B cell (primary cell): ENCODE data around the gene AMACR. TPM values are rescaled to one million over a fixed set of nuclear protein-coding genes. Genes with fewer than 3 reads are reported as not detected.

ENCODE experiments used
- ATAC-seq: fragments of 200-7000 bp; cut with Tn5 transposase; one replicate; pipeline ENCODE4 v1.10.0; 2021; ENCODE audit warnings: low read depth, mild to moderate bottlenecking, moderate number of reproducible peaks, moderate library complexity
- CTCF ChIA-PET: fragments of 350-600 bp; sonication (Branson Sonifier 250); formaldehyde crosslinking; loops from one replicate; lab custom pipeline; 2021; ENCODE audit warnings: antibody characterized with exemption, inconsistent platforms; lab: Charles Lee
- POLR2A ChIA-PET: fragments of 350-600 bp; sonication (Branson Sonifier 250); formaldehyde crosslinking; loops from one replicate; lab custom pipeline; 2021; ENCODE audit warnings: antibody characterized with exemption; lab: Charles Lee
- DNase-seq: peaks from one replicate; pipeline ENCODE4 v3.0.0; 2013
- H2AFZ ChIP-seq: 2 replicates; pipeline ENCODE4 v1.6.1; 2012; ENCODE audit warnings: mild to moderate bottlenecking, low read depth, low read length; ENCODE audit not compliant: insufficient read depth, poor library complexity, severe bottlenecking
- H3K27ac ChIP-seq, 2 donors: 1 replicate in 1 of 2; 2 replicates in 1 of 2; pipeline ENCODE4 v1.5.1; 2012 to 2013; ENCODE audit warnings: low read length in 2 of 2, mild to moderate bottlenecking in 2 of 2, moderate library complexity in 1 of 2
- H3K27me3 ChIP-seq, 4 experiments: fragments of 200-600 bp in 1 of 4; sonication (generic) in 1 of 4; replicated peaks in 1 of 4; 1 replicate in 2 of 4; 2 replicates in 2 of 4; pipeline versions ENCODE4 v1.6.1 to v1.7.0; 2013 to 2016; ENCODE audit warnings: low read length in 3 of 4, mild to moderate bottlenecking in 2 of 4, mixed read lengths in 1 of 4, moderate library complexity in 1 of 4; ENCODE audit not compliant: insufficient read depth in 4 of 4, control insufficient read depth in 3 of 4; ENCODE audit errors: control extremely low read depth in 1 of 4
- H3K36me3 ChIP-seq, 2 experiments: replicated peaks in 1 of 2; 1 replicate in 1 of 2; 2 replicates in 1 of 2; pipeline versions ENCODE4 v1.6.1 to v1.7.1; 2013; ENCODE audit warnings: low read length in 1 of 2; ENCODE audit not compliant: insufficient read depth in 2 of 2, control insufficient read depth in 1 of 2; ENCODE audit errors: control extremely low read depth in 1 of 2, extremely low read depth in 1 of 2
- H3K4me1 ChIP-seq, 2 donors: fragments of 200-600 bp in 1 of 2; sonication (generic) in 1 of 2; 1 replicate in 1 of 2; 2 replicates in 1 of 2; pipeline versions ENCODE4 v1.5.1 to v1.6.1; 2013 to 2017; ENCODE audit warnings: low read length in 2 of 2; ENCODE audit not compliant: control insufficient read depth in 2 of 2, insufficient read depth in 2 of 2
- H3K4me2 ChIP-seq: replicated peaks from 2 replicates; pipeline ENCODE3; 2012; ENCODE audit warnings: mild to moderate bottlenecking, low read depth, low read length; ENCODE audit not compliant: poor library complexity, severe bottlenecking
- H3K4me3 ChIP-seq, 5 experiments: fragments of 200-600 bp in 1 of 5; sonication (generic) in 1 of 5; 1 replicate in 3 of 5; 2 replicates in 2 of 5; pipeline versions ENCODE4 v1.5.1 to v1.7.0; 2011 to 2016; ENCODE audit warnings: low read length in 4 of 5, mild to moderate bottlenecking in 4 of 5, low read depth in 2 of 5, control low read depth in 1 of 5, moderate library complexity in 1 of 5; ENCODE audit not compliant: insufficient read depth in 1 of 5; ENCODE audit errors: control extremely low read depth in 1 of 5, extremely low read depth in 1 of 5
- H3K79me2 ChIP-seq: fragments of 200-600 bp; sonication (generic); one replicate; pipeline ENCODE4 v1.6.0; 2016; ENCODE audit warnings: low read length; ENCODE audit not compliant: control insufficient read depth, insufficient read depth
- H3K9ac ChIP-seq: fragments of 200-600 bp; sonication (generic); 2 replicates; pipeline ENCODE4 v1.6.1; 2017; ENCODE audit warnings: mild to moderate bottlenecking, low read length, moderate library complexity
- H3K9me3 ChIP-seq, 3 donors: one replicate each; pipeline versions ENCODE4 v1.6.1 to v1.7.1; 2013; ENCODE audit warnings: low read length in 2 of 3; ENCODE audit not compliant: control insufficient read depth in 2 of 3, insufficient read depth in 1 of 3; ENCODE audit errors: control extremely low read depth in 1 of 3
- H4K20me1 ChIP-seq: 2 replicates; pipeline ENCODE4 v1.6.0; 2012; ENCODE audit warnings: mild to moderate bottlenecking, low read length; ENCODE audit not compliant: insufficient read depth, control insufficient read depth, poor library complexity, severe bottlenecking
- H3K27ac Mint-ChIP-seq: one replicate; pipeline ENCODE4 v1.8.0; 2021; ENCODE audit warnings: mixed read lengths
- H3K27me3 Mint-ChIP-seq: one replicate; pipeline ENCODE4 v1.8.0; 2021; ENCODE audit warnings: mixed read lengths
- H3K4me1 Mint-ChIP-seq: one replicate; pipeline ENCODE4 v1.8.0; 2021; ENCODE audit warnings: mixed read lengths
- H3K4me3 Mint-ChIP-seq: one replicate; pipeline ENCODE4 v1.8.0; 2021; ENCODE audit warnings: mixed read lengths
- H3K9me3 Mint-ChIP-seq: one replicate; pipeline ENCODE4 v1.8.0; 2022; ENCODE audit warnings: mixed read lengths; ENCODE audit not compliant: insufficient read depth
- EZH2 ChIP-seq: IDR thresholded peaks from 2 replicates; pipeline ENCODE4 v1.6.1; 2012; ENCODE audit warnings: borderline replicate concordance, low read depth, mild to moderate bottlenecking, moderate library complexity, low read length; ENCODE audit not compliant: insufficient read depth, poor library complexity, severe bottlenecking
- WGBS: methylation state at CpG from one replicate; pipeline ENCODE4 v1.1.5; 2013; ENCODE audit warnings: missing lambda C conversion rate; ENCODE audit not compliant: insufficient coverage; 5-methylcytosine and 5-hydroxymethylcytosine counted together
- intact Hi-C: fragments of 100-400 bp; cut with micrococcal nuclease; formaldehyde crosslinking; loops from one replicate; pipeline ENCODE4 v1.10.0; 2022
- polyA plus RNA-seq: library from polyadenylated mRNA; depleted of rRNA; stranded (reverse); fragments of >200 nt; gene quantifications from 2 replicates; pipeline ENCODE4 v1.2.3, GENCODE V29; 2012
- total RNA-seq, 2 donors: library from RNA; stranded (reverse); fragments of 120-200 nt in 1 of 2; gene quantifications; 1 replicate in 1 of 2; 2 replicates in 1 of 2; pipeline versions ENCODE4 v1.2.3 to v1.2.4, GENCODE V29; 2013 to 2022
- TF ChIP-seq, protein P1 (sequence below): fragments of 200-600 bp; IDR thresholded peaks from one replicate; pipeline ENCODE4 v1.8.0; 2022; ENCODE audit warnings: antibody characterized with exemption, mild to moderate bottlenecking

The AMACR gene
- total and polyA plus RNA-seq, 2 donors (not counting 1 experiment from before 2014, with no cell fraction given), result 2.6 to 5.8 TPM

DNA sequence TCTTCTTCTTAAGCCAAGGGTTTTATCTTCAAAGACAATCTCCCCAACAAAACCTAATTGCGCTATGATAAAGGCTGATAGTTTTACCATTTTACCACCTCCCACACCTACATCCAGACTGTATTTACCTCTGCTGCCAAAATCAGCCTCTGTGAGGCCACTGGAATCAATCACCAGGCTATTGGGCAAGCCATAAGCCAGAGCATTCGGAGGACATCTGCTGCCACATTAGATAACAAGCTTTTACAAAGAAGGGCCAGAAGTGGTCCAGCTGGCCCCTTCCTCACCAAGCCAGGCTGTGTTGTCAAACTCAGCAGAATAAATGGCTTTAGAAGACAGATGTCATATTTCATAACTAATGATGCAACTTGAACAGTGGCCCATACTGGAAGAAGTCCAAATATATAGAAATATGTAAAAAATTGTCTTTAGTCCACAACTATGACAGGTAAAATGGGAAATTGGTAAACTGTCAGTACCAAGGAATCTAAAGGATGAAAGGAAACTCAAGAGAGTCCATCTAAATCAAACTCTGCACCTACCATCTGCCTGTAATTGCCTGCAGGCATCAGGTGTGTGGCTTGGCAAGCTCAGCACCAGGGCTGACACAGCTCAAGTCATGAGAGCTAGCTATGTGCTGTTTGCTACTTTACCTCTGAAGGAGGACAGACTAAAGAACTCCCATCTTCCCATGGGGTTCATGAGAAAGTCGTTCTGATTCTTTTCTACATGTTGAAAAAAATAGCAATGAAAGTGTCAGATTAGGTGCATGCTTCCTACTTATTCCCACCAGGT, 39.4 kb downstream of the AMACR start:
- H3K79me2 ChIP-seq, result no peaks in the 10 kb centered on the region
- no peak for ATAC-seq
- no peaks in the 10 kb centered on the region for H3K9me3 ChIP-seq
- no peak overlapping the region for H3K4me2 ChIP-seq
- no peak for TF ChIP-seq EZH2
- TF ChIP-seq, protein P1, sequence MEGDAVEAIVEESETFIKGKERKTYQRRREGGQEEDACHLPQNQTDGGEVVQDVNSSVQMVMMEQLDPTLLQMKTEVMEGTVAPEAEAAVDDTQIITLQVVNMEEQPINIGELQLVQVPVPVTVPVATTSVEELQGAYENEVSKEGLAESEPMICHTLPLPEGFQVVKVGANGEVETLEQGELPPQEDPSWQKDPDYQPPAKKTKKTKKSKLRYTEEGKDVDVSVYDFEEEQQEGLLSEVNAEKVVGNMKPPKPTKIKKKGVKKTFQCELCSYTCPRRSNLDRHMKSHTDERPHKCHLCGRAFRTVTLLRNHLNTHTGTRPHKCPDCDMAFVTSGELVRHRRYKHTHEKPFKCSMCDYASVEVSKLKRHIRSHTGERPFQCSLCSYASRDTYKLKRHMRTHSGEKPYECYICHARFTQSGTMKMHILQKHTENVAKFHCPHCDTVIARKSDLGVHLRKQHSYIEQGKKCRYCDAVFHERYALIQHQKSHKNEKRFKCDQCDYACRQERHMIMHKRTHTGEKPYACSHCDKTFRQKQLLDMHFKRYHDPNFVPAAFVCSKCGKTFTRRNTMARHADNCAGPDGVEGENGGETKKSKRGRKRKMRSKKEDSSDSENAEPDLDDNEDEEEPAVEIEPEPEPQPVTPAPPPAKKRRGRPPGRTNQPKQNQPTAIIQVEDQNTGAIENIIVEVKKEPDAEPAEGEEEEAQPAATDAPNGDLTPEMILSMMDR, result no peak
- intact Hi-C loops, result no loop called here
- POLR2A ChIA-PET, result no interaction called here
- H3K4me1 ChIP-seq, result no peaks in the 10 kb centered on the region
- no peaks in the 10 kb centered on the region for H3K36me3 ChIP-seq
- WGBS, result 100% methylated on average over 2 of the region's 3 CpGs
- Mint-ChIP-seq H3K27me3 (peaks cover 3% of the 10 kb centered on the region), H3K4me3 (no peak overlapping the region), H3K9me3 (no peaks in the 10 kb centered on the region), H3K27ac (no peak overlapping the region), H3K4me1 (no peaks in the 10 kb centered on the region)
- no peak overlapping the region for H3K9ac ChIP-seq
- CTCF ChIA-PET, result interaction anchor here (0.6 to 3.3 kb wide), 4 partner anchors 13 to 532 kb away, joined by 4 to 22 read pairs (median 6); no protein-coding TSS in a partner anchor
- H2AFZ ChIP-seq, result no peak overlapping the region
- H3K27me3 ChIP-seq, result no peaks in the 10 kb centered on the region
- no peak overlapping the region for H3K4me3 ChIP-seq
- DNase-seq, result no peak
- H4K20me1 ChIP-seq, result no peaks in the 10 kb centered on the region
- H3K27ac ChIP-seq, result no peak overlapping the region

DNA sequence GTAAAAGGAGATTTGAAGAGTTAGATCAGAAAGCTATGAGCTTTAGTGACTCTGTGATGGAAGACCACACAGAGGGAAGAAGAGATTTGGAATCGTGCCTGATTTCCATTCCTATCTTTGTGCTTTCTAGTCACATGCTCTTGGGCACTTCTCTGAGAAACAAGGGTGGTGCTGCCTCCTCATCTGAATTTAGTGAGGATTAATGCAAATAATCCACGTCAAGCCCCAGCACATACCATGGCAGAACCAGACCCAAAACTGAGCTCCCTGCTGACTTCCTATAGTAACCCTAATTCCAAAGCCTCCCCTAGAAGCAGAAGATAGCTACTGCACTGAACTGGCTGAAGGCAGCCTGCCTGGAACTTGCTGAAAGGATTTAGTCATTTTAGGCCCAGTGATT, 41.0 kb downstream of the AMACR start:
- Histone ChIP-seq H3K36me3 (no peaks in the 10 kb centered on the region), H3K4me3 (no peak overlapping the region), H3K27me3 (peaks cover 0 to 4% (median 0%) of the 10 kb centered on the region in 4 experiments), H3K9ac (no peak overlapping the region), H3K9me3 (no peaks in the 10 kb centered on the region), H4K20me1 (no peaks in the 10 kb centered on the region), H3K79me2 (no peaks in the 10 kb centered on the region), H3K4me2 (no peak overlapping the region), H3K27ac (no peak overlapping the region), H2AFZ (no peak overlapping the region), H3K4me1 (no peaks in the 10 kb centered on the region)
- WGBS, result 100% methylated on average over 1 of the region's 2 CpGs
- no peak overlapping the region for H3K4me3 Mint-ChIP-seq
- ChIA-PET POLR2A (no interaction called here), CTCF (interaction anchor here (0.7 kb wide), 1 partner anchor 518 kb away, joined by 3 read pairs; no protein-coding TSS in a partner anchor)
- H3K27me3 Mint-ChIP-seq, result peaks cover 7% of the 10 kb centered on the region
- DNase-seq (no peak), ATAC-seq (no peak)
- no peak overlapping the region for H3K27ac Mint-ChIP-seq
- TF ChIP-seq, protein P1, result no peak
- TF ChIP-seq EZH2, result no peak
- intact Hi-C loops, result no loop called here
- H3K9me3 Mint-ChIP-seq, result no peaks in the 10 kb centered on the region
- H3K4me1 Mint-ChIP-seq, result no peaks in the 10 kb centered on the region
